GM20000 (cell line): Measurements from ENCODE around the gene FCMR.

ENCODE experiments used
- DNase-seq: peaks from one replicate; pipeline ENCODE4 v3.0.0; 2012; ENCODE audit warnings: low spot score
- CTCF ChIP-seq: IDR thresholded peaks from 2 replicates; pipeline ENCODE4 v1.5.1; 2012; ENCODE audit warnings: mild to moderate bottlenecking, control low read depth; ENCODE audit errors: extremely low read depth, missing control alignments

The FCMR gene

GRCh38 chr1:206892351-206892984 is 29.3 kb downstream of the FCMR start:
- no peak for DNase-seq
- no peak for TF ChIP-seq CTCF

GRCh38 chr1:206891412-206891811 is 30.3 kb downstream of the FCMR start:
- no peak for DNase-seq
- no peak for TF ChIP-seq CTCF

- TF ChIP-seq CTCF, result no peak
- no peak for DNase-seq
Observed at GRCh38 chr1:206890125-206891060, 31.3 kb downstream of the FCMR start.

GRCh38 chr1:206887701-206888100 is 34.0 kb downstream of the FCMR start:
- DNase-seq, result no peak
- no peak for TF ChIP-seq CTCF

- TF ChIP-seq CTCF, result no peak
- DNase-seq, result no peak
Observed at GRCh38 chr1:206886831-206887230, 34.9 kb downstream of the FCMR start.

- TF ChIP-seq CTCF, result no peak
- DNase-seq, result no peak
Observed at GRCh38 chr1:206885341-206886060, 36.2 kb downstream of the FCMR start.

- DNase-seq, result no peak
Observed at GRCh38 chr1:206883876-206884275, 37.9 kb downstream of the FCMR start.

More at GRCh38 chr1:206883876-206884275, 37.9 kb downstream of the FCMR start:
- no peak for TF ChIP-seq CTCF
